Myocyte (in vitro differentiated cells): ENCODE data around the gene EHMT2. TPM values are rescaled to one million over a fixed set of nuclear protein-coding genes. Genes with fewer than 3 reads are reported as not detected.
A peak's percentile ranks its signal among the peaks of the same experiment; 100 is the strongest.
"Not testable (repeated sequence)": the region's sequence is repeated elsewhere in the genome, so short reads cannot be mapped to it uniquely, and the experiment has no call there.

Source experiments
- DNase-seq: peaks from one replicate; pipeline ENCODE4 v3.0.0-alpha.2; 2012; ENCODE audit warnings: low read depth
- total RNA-seq: library from RNA; depleted of rRNA; stranded (reverse); fragments of >200 nt; gene quantifications from 2 replicates; pipeline ENCODE4 v1.2.3, GENCODE V29; 2014

The EHMT2 gene
- total RNA-seq, 1 donor from 2014 or later: 33.7 TPM

- no peak for DNase-seq
These were observed 18.3 kb upstream of the EHMT2 start for GRCh38 chr6:31915756-31916155.

GRCh38 chr6:31915351-31915750 is 17.9 kb upstream of the EHMT2 start:
- no peak for DNase-seq

DNA sequence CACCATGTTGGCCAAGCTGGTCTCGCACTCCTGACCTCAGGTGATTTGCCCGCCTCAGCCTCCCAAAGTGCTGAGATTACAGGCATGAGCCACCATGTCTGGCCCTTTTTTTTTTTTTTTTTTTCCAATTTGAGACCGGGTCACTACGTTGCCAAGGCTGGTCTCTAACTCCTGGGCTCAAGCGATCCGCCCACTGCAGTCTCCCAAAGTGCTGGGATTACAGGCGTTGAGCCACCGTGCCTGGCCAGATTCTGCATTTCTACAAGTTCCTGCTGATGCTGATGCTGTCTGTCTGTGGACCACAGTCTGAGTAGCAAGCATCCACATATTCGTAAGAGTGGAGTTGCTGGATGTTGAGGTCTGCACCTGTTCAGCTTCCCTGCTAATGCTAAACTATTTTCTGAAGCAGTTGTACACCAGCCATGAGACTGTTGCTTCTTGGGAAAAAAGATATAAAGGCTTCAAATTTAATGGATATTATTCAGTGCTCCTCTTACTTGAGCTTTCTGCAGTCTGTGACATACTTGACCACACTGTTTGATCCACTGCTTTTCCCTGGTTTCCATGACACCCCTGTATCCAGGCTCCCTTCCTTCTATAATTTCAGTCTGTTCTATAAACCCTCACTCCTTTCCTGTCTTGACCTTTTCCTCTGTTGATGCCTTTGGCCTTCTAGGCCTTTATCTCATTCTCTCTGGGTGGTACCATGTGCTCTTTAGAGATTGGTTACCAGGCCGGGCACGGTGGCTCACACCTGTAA is 14.5 kb upstream of the EHMT2 start:
- no peak for DNase-seq

GRCh38 chr6:31909298-31909697 is 11.8 kb upstream of the EHMT2 start:
- not testable (repeated sequence) for DNase-seq

DNA sequence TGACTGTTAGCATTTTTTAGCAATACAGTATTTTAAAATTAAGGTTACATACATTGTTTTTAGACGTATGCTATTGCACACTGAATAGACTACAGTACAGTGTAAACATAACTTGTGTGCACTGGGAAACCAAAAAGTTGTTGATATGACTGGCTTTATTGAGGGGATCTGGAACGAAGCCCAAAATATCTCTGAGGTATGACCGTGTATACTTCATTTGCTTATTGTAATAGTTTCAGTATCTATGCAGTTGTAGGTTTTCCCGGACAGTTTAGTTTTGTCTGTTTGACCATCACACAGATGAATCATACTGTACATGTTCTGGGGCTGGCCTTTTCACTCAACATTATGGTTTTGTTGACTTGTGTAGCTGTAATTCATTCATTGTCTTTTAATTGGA is 11.3 kb upstream of the EHMT2 start:
- DNase-seq: no peak

- not testable (repeated sequence) for DNase-seq
These were observed 10.8 kb upstream of the EHMT2 start for GRCh38 chr6:31908255-31908654.

- peak; percentile 43 for DNase-seq
These were observed 9.8 kb upstream of the EHMT2 start for GRCh38 chr6:31907158-31907813.

DNA sequence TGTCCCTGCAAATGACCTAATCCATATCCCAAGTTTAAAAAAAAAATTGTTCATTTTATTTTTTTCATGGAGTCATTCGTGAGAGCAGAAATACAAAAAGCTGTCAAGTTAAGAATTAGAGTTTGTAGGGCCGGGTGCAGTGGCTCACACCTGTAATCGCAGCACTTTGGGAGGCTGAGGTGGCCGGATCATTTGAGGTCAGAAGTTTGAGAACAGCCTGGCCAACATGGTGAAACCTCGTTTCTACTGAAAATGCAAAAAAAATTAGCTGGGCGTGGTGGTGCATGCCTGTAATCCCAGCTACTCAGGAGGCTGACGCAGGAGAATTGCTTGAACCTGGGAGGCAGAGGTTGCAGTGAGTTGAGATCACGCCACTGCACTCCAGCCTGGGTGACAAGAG is 9.2 kb upstream of the EHMT2 start:
- not testable (repeated sequence) for DNase-seq

DNA sequence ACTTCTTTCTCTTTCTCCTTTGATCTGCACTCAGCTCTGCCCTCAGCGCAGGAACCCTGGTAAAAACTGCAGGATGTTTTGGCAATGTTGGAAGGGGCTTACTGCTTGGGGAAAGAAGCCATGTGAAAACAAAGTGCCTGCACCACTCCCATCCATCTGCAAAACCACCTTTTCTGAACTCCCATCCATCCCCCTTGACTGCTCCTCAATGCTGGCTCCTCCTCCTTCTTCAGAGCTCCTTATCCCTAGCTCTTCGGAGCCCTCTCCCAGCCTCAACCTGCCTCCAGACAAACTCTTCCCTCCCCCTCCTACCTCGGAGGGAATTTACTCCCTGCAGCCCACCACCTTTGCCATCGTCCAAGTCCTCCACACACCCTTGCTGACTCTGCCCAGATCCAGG is 8.6 kb upstream of the EHMT2 start:
- DNase-seq: no peak

GRCh38 chr6:31905041-31905440 is 7.5 kb upstream of the EHMT2 start:
- DNase-seq: no peak

DNA sequence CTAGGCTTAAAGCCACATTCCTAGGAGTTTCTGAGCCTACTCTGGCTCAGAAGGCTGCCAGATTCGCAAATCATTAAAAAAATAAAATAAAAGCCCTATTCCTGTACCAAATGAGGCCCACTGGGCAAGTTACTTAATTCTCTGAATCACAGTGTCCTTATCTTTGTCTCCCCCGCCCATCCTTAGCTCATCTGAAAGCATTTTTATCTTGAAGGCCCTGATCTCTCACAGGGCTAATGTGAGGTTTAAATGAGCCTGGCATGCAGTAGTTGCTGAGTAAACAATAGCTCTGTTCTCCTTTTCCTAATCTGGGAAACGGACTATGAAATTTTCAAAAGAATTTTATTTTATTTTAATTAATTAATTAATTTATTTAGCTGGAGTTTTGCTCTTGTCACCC is 6.5 kb upstream of the EHMT2 start:
- no peak for DNase-seq

DNA sequence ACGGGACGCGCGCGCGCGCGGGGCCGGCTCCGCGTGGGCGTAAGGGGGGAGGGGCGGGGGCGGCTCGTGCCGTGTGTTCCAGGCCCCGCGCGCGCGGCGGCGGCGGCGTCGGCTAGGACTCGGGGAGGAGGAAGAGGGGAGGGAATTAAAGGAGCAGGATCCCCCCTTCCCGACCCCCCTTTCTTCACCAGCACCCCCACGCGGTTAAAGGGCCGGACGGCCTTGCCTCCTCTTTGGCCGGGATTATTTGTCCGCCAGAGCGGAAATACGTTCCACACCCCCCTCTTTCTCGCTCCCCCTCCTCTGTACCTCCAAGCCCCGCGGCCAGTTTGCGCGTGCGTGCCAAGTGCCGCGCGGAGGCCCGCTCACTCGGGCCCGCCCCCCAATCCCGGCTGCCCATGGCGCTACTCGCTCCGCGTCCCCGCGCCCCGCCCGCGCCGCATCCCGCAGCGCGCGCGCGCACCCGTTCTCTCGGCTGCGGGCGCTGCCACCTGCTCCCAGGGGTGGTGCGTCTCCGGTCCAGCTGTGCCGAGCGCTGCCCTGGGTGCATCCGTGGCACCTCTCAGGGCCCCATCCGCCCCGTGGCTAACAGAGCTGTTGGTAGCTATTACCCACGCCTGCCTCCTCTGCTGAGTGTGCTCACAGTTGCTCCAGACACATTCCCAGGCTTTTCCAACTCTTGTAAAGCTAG is 4.6 kb upstream of the EHMT2 start, which contains the start of gene ZBTB12:
Gene ZBTB12 (minus strand): TSS at position 134 of the 691 bp plus-strand sequence. CDS start 781 bp downstream, outside the sequence.
- DNase-seq: peak; percentile 97

- DNase-seq: peak; percentile 50
These were observed 4.0 kb upstream of the EHMT2 start for GRCh38 chr6:31901415-31901952.

DNA sequence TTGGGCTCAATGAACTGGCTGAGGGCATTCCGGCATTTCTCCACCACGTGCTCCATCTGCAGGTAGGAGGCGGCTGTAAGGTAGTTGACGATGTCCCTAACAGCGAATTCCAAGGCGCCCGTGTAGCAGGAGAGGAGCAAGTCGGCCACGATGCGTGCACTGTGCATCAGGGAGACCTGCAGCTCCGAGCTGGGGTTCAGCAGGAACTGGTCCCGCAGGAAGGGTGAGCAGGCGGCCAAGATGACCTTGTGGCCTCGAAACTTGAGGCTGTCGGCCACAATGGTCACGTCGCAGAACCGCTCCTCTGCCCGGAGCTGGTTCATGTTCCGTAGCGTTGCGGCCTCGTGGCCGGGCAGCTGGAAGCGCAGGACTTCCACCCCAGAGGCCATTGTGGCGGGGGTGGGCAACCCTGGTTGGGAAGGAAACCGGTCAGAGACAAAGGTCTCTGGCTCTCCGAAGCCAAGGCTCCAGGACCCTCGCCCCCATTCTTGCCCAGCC is 3.5 kb upstream of the EHMT2 start:
- DNase-seq: peak; percentile 55

DNA sequence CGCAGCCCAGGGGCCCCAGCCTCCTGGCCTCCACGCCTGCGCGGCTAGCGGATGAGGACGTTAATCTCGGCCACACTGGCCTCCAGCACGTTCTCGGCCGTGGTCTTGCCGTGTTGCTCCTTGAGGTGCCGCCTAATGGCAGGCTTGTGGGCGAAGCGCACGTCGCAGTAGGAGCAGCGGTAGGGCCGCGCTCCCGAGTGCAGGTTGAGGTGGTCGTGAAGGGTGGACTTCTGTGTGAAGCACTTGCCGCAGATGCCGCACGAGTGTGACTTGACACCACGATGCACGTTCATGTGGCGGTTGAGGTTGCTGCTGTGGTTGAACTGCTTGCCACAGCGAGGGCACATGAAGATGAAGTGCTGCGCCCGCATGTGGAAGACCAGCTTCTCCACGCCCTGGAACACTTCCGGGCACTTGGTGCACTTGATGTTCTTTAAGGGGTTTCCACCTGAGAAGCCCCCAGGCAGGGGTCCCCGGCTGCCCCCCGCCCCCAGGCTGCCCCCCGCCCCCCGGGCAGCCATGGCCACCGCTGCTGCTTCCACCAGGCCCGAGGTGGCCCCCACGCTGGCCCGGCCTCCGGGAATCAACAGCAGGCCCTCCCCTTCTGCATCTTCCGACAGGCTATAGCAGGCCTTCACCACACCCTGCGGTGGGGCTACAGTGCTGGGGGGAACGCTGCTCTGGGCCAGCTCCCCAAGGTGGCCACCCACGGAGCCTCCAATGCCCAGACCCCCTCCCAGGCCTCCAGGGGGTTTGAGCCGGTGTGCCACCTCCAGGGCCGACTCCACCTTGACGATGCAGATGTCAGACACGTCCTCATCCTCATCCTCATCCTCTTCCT is 2.6 kb upstream of the EHMT2 start:
- DNase-seq: no peak

DNA sequence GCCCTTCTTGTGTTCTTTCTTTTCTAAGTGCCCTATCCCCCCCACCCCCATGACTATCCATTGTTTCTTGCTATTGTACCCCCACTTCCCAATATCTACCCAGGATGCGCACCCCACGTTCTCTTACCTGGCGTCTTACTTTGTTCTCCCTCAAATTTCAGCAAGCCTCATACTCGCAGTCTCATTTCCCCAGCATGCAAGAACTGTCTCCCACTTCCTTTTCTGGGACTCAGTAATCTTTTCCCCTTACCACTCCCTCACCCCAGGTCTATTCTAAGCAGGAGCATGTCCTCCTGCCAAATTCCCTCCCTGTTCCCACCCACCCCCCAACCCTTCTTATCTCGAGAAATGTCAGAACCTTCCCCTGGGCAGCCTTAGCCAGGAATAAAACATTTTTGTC is 1.7 kb upstream of the EHMT2 start:
- DNase-seq: no peak

- DNase-seq: peak; percentile 42
These were observed 999 bp upstream of the EHMT2 start for GRCh38 chr6:31898383-31899011.

GRCh38 chr6:31896856-31897611 is 464 bp downstream of the EHMT2 start:
- DNase-seq: no peak

DNA sequence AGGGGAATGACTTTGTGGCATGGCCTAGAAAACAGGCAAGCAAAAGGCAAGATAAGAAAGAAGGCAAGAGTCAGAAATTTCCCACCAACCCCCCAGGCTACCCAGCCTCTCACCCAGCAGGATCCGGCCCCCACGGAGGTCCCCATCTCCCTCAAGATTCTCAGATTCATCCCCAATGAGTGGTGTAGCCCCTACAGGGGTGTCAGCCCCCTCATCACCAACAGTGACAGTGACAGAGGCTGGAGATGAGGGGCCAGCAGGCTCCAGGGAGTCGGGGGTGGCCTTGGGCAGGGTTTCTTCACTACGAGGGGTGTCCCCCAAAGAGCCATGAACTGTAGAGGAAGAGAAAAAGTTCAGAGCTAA is 1.0 kb downstream of the EHMT2 start:
- DNase-seq: no peak

DNA sequence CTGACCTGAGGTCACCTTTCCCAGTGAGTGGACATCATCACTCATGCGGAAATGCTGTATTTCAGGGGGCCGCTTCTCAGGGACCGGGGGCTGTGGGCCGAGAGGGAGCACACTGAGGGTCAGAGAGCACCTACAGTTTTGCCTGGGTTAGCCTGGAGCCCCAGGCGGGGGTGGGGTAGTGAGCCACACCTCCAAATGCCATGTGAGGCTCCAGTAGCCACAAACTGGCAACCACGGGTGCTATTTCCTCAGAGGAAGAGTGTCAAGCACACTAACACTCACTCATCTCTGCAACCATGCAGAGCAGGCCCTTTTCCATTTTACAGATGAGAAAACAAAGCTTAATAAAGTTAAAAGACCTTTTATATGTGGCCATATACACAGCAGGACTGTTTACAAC is 4.7 kb downstream of the EHMT2 start:
- peak; percentile 33 for DNase-seq
